Islet precursor cell (in vitro differentiated cells): ENCODE results near the gene ARSD.

Experiments used
- DNase-seq: peaks from one replicate; pipeline ENCODE4 v3.0.0-alpha.2; 2018

ARSD gene

GRCh38 chrX:2889706-2890490, 39.2 kb downstream of the ARSD start:
- DNase-seq, result peak; percentile 94

- DNase-seq, result peak; percentile 49
These were observed 40.0 kb downstream of the ARSD start for GRCh38 chrX:2889045-2889605.

GRCh38 chrX:2888309-2888708, 40.8 kb downstream of the ARSD start:
- DNase-seq, result no peak

- DNase-seq, result peak; percentile 13
These were observed 45.4 kb downstream of the ARSD start for GRCh38 chrX:2883770-2884169.

GRCh38 chrX:2879670-2880069, 49.5 kb downstream of the ARSD start:
- no peak for DNase-seq

DNA sequence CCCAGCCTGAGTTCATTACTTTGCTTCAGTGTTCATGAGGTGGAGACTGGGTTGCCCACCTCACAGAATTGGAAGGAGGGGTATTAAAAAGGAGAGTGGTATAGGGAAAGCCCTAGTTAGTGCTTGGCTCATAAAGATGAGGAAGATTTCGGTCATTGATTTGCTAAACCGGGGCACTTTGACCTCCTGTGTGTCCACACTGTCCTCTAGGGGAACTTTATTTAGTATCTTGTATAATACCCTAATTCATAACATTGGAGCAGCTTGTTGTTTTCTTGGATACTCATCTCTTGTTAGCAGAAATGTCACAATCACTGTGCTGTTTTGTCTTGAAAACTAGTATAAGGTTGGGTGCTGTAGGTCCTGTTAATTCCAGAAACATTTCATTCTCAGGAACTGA, 50.6 kb downstream of the ARSD start:
- no peak for DNase-seq

- DNase-seq, result no peak
These were observed 53.2 kb downstream of the ARSD start for GRCh38 chrX:2875798-2876399.

- DNase-seq, result no peak
These were observed 54.0 kb downstream of the ARSD start for GRCh38 chrX:2875136-2875481.

GRCh38 chrX:2874222-2875135, 54.7 kb downstream of the ARSD start:
- DNase-seq, result peak; percentile 17

GRCh38 chrX:2872671-2873277, 56.4 kb downstream of the ARSD start:
- no peak for DNase-seq

DNA sequence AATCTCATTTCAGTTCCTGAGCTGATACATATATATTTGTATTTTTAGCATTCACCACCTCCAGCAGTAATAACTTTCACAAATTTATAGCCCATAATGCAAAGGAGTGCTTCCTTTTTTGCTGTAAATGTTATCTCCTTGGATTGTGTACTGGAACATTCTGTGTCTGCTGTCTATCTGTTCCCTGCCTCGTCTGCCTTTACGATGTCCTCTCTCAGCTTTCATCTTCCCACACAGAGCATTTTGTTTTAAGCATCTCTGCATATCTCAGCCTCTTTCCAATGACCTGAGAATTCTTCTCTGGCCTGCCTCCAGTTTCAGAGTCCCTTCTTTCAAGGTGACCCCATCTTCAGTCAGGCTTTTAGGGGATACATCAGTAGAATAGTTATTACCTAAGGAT, 57.3 kb downstream of the ARSD start:
- DNase-seq, result peak; percentile 54

DNA sequence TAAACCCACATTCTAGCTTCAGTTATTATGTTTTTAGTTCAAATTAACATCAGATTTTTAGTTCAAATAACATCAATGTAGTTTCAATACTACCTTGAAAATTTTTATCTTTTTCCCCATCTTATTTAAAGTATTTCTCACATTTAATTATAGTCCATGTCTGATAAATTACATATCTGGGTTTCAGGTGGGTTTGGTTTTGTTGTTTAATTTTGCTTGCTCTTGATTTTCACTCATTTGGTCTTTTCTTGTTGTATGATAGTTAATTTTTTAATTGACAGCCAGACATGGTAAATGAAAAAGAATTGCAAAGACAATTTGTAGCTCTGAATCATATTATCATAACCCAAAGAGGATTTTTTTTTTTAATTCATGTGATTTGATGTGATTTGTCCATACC, 58.5 kb downstream of the ARSD start:
- DNase-seq, result no peak

DNA sequence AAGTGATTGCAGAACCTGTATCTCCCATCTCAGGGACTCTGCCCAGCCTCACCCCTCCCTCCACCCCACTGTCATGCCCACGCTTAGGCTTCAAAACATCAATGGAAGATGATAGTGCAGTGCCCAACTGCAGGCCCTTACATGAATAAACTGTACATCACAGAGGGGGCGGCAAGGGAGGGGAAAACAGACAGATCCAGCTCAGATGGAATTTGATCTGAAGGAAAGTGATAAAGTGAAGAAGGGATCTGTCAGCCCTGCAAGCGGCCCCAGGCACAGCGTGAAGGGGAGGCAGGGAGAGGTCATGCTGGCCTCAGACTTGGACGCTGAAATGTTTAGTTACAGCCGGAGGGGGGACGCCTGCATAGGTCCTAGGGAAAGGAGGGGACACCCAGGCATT, 61.9 kb downstream of the ARSD start:
- peak; percentile 27 for DNase-seq

- peak; percentile 88 for DNase-seq
These were observed 65.5 kb downstream of the ARSD start for GRCh38 chrX:2863646-2864045.

DNA sequence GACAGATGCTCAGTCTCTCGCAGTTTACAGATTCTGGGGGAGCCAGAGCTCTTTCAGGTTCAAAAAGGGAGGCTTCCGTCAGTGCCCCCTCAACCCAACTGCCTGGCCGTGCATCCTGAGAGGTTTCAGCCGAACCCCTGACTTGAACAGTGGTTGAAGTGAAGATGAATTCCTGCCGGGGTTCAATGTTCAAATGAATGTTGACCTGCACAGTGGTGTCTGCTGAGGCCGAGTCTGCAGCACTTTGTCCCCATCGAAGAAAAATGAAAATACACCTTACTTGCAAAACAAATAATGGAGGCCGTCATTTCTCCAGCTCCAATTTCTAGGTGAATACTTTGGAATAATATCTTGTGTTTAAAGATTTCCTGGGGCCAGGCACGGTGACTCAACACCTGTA, 66.7 kb downstream of the ARSD start:
- DNase-seq, result no peak

- DNase-seq, result no peak
These were observed 69.8 kb downstream of the ARSD start for GRCh38 chrX:2859197-2859797.

- no peak for DNase-seq
These were observed 71.6 kb downstream of the ARSD start for GRCh38 chrX:2857566-2857965.

DNA sequence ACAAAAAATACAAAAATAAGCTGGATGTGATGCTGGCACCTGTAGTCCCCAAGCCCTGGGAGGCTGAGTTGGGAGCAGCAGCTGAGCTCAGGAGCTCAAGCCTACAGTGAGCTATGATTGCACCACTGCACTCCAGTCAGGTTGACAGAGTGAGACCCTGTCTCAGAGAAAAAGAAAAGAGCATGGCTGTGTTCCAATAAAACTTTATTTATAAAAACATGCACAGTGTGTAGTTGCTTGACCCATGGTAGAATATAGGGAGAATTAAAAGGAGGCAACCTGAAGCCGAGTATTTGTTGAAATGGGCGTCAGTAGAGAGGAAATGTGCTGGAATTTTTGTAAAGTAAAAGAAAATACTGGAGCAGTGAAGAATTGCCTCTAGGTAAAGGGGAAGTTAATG, 73.4 kb downstream of the ARSD start:
- no peak for DNase-seq

DNA sequence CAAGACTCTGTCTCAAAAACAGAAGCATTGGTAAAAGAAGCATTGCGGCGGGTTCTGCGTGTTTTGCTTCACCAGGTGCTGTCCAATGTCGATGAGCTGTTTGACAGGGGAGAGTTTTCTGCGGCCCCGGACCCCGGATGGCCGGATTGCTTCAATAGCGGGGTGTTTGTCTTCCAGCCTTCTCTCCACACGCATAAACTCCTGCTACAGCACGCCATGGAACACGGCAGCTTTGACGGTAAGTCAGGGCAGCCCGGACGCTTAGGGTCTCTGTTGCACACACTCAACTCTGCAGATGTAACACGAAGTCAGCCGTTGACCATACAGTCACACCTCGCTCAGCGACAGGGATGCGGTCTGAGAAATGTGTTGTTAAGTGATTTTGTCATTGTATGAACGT, 74.2 kb downstream of the ARSD start:
- DNase-seq, result no peak
